BJ (cell line): Measurements from ENCODE around the gene BST1. TPM values are rescaled to one million over a fixed set of nuclear protein-coding genes. Genes with fewer than 3 reads are reported as not detected.

Source experiments
- CTCF ChIA-PET: fragments of 350-600 bp; formaldehyde crosslinking; extraction: SDS; loops from one replicate; lab custom pipeline; 2021; ENCODE audit warnings: antibody characterized with exemption, inconsistent platforms; lab: Yijun Ruan, JAX
- POLR2A ChIA-PET: fragments of 300-600 bp; sonication (Branson Sonifier 250); formaldehyde crosslinking; extraction: SDS; loops from one replicate; lab custom pipeline; 2021; ENCODE audit warnings: antibody characterized with exemption; lab: Charles Lee
- DNase-seq: peaks from one replicate; pipeline ENCODE4 v3.0.0-alpha.2; 2011; ENCODE audit warnings: low read depth
- H3K27me3 ChIP-seq: 2 replicates; pipeline ENCODE4 v1.6.0; 2011; ENCODE audit warnings: low read length; ENCODE audit not compliant: control insufficient read depth, insufficient read depth
- H3K36me3 ChIP-seq: 2 replicates; pipeline ENCODE4 v1.5.1; 2011; ENCODE audit warnings: low read length; ENCODE audit not compliant: control insufficient read depth, insufficient read depth
- H3K4me3 ChIP-seq: 2 replicates; pipeline ENCODE4 v1.5.1; 2011; ENCODE audit warnings: low read depth, mild to moderate bottlenecking, control low read depth, low read length
- polyA plus RNA-seq: library from polyadenylated mRNA; depleted of rRNA; stranded (reverse); fragments of >200 nt; gene quantifications from 2 replicates; pipeline ENCODE4 v1.2.3, GENCODE V29; 2011
- TF ChIP-seq, protein P1 (sequence below): IDR thresholded peaks from 2 replicates; pipeline ENCODE4 v1.5.1; 2011; ENCODE audit warnings: low read depth, mild to moderate bottlenecking, control low read depth, inconsistent platforms, low read length, moderate library complexity; ENCODE audit not compliant: insufficient read depth

The BST1 gene
- polyA plus RNA-seq, 1 experiment: 38.5 TPM

DNA sequence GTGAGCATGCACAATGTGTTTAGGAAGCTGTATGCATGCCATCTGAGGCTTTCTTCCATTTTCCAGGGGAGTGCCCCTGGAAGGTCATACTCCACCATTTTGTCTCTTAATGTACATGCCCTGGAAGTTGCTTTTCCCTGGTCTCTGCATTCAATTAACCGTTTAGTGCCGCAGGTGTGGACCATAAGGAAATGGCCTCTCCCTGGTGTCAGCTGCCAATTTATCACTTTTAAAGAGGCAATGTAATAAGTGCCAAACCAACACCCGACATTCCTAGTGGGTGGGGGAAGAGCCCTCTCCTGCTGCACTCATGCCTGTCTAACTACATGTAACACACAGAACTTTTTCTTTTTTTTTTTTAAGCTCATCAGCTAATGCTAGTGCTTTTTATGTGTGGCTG is 7.1 kb upstream of the BST1 start:
- POLR2A ChIA-PET: interaction anchor here (0.5 to 0.9 kb wide), 3 partner anchors 21 to 1581 kb away, joined by 3 to 15 read pairs (median 4); no protein-coding TSS in a partner anchor
- Histone ChIP-seq H3K4me3 (no peak overlapping the region), H3K36me3 (no peaks in the 10 kb centered on the region), H3K27me3 (no peaks in the 10 kb centered on the region)
- DNase-seq: no peak
- TF ChIP-seq, protein P1, sequence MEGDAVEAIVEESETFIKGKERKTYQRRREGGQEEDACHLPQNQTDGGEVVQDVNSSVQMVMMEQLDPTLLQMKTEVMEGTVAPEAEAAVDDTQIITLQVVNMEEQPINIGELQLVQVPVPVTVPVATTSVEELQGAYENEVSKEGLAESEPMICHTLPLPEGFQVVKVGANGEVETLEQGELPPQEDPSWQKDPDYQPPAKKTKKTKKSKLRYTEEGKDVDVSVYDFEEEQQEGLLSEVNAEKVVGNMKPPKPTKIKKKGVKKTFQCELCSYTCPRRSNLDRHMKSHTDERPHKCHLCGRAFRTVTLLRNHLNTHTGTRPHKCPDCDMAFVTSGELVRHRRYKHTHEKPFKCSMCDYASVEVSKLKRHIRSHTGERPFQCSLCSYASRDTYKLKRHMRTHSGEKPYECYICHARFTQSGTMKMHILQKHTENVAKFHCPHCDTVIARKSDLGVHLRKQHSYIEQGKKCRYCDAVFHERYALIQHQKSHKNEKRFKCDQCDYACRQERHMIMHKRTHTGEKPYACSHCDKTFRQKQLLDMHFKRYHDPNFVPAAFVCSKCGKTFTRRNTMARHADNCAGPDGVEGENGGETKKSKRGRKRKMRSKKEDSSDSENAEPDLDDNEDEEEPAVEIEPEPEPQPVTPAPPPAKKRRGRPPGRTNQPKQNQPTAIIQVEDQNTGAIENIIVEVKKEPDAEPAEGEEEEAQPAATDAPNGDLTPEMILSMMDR: no peak
- CTCF ChIA-PET: interaction anchor here (1.1 to 1.2 kb wide), 2 partner anchors 13 to 14 kb away, joined by 4 read pairs; partner anchors contain the start of gene FAM200B

DNA sequence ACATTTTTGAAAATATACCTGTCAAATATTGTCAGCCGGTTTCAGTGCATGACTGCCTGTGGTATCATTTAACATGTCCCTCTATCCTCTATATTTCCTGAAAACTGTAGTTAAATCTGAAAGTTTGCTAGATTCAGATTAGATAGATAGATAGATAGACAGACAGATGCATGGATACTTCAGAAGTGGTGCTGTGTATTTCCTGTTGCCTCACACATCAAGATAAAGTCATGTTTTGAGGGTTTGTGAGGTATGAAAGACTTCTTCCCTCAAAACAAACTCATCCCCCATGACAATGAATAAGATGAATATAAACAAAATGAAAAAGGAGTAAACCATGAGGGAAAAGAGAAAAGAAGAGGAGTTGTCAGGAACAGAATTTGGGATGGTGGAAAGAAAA is 6.0 kb upstream of the BST1 start:
- no peak for DNase-seq
- TF ChIP-seq, protein P1: no peak
- no peaks in the 10 kb centered on the region for H3K27me3 ChIP-seq
- ChIA-PET POLR2A (interaction anchor here (0.9 kb wide), 1 partner anchor 20 kb away, joined by 4 read pairs; no protein-coding TSS in a partner anchor), CTCF (no interaction called here)
- H3K4me3 ChIP-seq: no peak overlapping the region
- H3K36me3 ChIP-seq: no peaks in the 10 kb centered on the region

DNA sequence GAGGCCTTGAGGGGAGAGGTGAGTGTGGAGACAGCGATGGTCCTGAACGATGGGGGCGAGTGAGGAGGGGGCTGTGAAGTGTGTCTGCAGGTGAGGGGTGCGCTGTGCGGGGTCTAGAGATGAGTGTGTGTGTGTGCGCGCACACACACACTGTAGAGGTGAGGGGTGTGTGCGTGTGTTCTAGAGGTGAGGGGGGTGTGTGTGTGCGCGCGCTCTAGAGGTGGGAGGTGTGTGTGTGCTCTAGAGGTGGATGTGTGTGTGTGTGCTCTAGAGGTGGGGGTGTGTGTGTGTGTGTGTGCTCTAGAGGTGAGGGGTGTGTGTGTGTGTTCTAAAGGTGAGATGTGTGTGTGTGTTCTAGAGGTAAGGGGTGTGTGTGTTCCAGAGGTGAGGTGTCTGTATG is 574 bp downstream of the BST1 start:
- TF ChIP-seq, protein P1: no peak
- ChIA-PET POLR2A (no interaction called here), CTCF (no interaction called here)
- H3K36me3 ChIP-seq: no peaks in the 10 kb centered on the region
- peak overlapping the region; percentile 41 for H3K4me3 ChIP-seq
- H3K27me3 ChIP-seq: no peaks in the 10 kb centered on the region
- no peak for DNase-seq

DNA sequence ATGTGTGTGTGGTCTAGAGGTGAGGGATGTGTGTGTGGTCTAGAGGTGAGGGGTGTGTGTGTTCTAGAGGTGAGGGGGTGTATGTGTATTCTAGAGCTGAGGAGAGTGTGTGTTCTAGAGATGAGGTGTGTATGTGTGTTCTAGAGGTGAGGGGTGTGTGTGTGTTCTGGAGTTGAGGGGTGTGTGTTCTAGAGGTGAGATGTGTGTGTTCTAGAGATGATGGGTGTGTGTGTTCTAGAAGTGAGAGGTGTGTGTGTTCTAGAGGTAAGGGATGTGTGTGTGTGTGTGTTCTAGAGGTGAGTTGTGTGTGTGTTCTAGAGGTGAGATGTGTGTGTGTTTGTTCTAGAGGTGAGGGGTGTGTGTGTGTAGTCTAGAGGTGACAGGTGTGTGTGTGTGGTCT is 1.3 kb downstream of the BST1 start:
- DNase-seq: no peak
- TF ChIP-seq, protein P1: no peak
- ChIA-PET POLR2A (no interaction called here), CTCF (no interaction called here)
- no peak overlapping the region for H3K4me3 ChIP-seq
- no peaks in the 10 kb centered on the region for H3K27me3 ChIP-seq
- H3K36me3 ChIP-seq: no peaks in the 10 kb centered on the region

DNA sequence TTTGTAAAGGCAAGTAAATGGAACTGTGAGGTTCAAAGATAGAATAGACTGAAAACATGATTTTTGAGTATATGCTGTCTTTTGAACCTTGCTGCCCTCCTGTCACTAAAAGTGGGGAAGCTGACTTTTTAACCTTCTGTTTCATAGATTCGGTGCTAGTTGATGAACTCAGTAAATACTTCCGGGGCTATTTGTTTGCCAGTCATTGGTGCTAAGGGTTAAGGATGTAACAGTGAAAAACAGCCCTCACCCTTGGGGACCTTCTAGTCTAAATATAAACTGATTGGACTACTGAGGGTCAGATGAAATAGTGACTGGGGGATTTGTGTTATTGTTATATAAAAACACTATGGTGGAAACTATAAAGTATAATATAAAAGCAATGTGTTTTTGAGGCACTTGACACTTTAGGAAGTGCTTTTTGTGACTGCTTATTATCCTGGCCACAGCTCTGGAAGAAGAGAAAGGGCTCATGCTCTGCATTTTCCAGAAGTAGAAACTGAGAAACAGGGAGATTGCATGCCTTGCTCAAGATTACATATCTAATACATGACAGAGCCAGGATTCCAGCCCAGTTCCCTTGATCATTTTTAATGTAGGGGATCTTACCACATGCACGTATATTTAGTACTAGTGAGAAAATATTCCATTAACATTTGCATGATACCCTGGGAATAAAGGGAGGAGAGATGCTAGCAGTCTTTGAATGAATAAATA is 3.9 kb downstream of the BST1 start:
- H3K36me3 ChIP-seq: no peaks in the 10 kb centered on the region
- CTCF ChIA-PET: no interaction called here
- no peaks in the 10 kb centered on the region for H3K27me3 ChIP-seq
- TF ChIP-seq, protein P1: no peak
- no peak for DNase-seq
- no peak overlapping the region for H3K4me3 ChIP-seq
- POLR2A ChIA-PET: interaction anchor here (0.8 kb wide), 1 partner anchor 648 kb away, joined by 3 read pairs; no protein-coding TSS in a partner anchor
